Measurements from ENCODE around the gene CACNB1.

The CACNB1 gene

DNA sequence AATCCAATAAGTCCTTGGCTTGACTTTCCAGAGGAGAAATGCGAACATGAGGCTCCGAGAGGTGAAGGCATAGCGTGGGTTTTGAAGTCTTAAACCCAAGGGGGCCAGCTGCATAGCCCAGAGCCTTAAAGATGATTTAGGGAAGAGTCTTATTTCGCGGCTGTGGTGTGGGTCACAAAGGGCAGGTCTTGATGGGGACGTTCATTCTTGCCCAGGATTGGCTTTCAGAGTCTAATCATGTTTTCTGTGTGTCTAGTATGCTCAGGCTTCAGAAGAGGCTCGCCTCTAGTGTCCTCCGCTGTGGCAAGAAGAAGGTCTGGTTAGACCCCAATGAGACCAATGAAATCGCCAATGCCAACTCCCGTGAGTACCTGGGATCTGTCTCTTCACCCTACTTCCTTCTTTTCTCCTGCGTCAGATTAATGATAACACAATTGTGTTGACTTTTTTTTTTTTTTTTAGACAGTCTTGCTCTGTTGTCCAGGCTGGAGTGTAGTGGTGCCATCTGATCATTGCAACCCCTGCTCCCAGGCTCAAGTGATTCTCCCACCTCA is 3.6 kb upstream of the CACNB1 start:
- DNase-seq, result no peak

GRCh38 chr17:39200070-39200879 is 2.8 kb upstream of the CACNB1 start, which contains the start of gene RPL19:
Gene RPL19 (plus strand): TSS chr17:39200283. CDS start chr17:39200345, 62 bp downstream.
- DNase-seq, result peak; percentile 72

DNA sequence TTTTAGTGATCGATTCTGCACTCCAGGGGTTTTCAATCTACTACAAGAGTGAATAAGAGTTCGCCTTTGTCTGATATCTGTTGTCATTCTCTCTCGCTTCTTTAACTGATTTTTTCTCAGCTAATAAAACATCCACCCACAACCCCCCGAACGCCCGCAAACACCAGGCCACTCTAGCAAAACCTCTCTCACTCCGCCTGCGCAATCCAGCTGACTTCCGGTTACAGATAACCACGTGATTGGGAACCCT is 2.3 kb upstream of the CACNB1 start:
- DNase-seq, result peak; percentile 78

DNA sequence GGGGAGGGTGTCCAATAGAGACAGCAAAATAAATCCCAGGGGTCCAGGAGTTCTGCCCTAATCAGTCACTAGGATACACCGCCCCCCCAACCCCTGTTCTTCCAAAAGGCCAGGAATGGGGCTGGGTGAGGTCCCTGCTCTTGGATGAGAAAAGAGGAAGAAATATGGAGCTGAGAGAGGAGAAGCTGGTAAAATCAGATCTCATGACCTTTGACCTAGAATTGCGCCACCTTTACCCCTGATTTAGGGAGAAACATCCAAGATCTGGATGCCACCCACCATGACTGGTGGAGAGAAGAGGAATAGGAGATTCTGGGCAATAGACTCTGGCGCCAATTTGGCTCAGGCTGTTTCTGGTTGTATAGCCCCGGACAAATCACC is 707 bp upstream of the CACNB1 start:
- no peak for DNase-seq

DNA sequence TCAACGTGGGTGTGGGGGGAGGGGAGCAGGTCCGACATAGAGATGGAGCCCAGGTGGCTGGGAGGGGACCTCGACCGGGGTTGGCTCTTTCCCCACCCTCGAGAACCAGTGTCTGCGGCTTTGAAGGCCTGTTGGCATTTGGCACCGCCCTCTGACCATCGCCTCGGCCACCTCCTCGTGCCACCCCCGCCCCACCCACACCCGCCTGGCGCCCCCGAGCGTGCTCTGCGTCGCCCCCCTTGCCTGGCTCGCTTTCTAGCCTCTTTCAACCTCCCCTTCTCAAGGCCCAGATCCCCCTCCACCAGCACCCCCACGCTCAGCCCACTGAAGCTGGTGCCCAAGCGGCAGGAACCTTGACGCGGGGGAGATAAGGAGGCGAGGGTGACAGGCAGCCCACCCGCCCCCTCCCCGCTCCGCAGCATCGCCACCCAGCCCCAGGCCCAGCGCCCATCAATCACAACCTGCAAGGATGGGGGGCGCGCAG is 619 bp downstream of the CACNB1 start:
- no peak for DNase-seq

DNA sequence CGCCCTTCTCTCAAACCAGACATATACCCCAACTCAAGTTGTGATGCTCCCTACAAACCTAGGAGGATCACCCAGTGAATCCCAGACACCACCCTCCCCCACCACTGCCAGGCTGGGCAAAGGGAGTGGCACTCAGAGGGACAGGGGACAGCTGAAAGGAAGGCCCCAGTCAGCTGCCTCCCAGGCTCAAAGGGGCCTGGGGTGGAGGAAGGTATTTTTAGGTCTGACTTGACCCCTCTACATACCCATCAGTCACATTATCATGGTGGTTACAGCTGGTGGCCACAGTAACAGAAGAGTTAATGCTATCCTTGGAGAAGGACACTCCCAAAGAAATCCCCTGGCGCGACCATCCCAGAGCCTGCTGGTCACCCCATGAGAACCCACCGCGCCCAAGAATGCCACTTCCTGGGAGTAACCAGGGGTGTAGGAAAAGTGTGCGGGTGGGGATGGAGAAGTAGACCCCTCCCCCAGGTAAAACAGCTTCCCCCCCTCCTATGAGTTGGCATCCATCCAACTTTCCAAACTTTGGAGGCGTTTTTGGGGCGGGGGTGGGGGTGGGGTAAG is 1.1 kb downstream of the CACNB1 start:
- no peak for DNase-seq

GRCh38 chr17:39195568-39196160 is 1.8 kb downstream of the CACNB1 start:
- no peak for DNase-seq

DNA sequence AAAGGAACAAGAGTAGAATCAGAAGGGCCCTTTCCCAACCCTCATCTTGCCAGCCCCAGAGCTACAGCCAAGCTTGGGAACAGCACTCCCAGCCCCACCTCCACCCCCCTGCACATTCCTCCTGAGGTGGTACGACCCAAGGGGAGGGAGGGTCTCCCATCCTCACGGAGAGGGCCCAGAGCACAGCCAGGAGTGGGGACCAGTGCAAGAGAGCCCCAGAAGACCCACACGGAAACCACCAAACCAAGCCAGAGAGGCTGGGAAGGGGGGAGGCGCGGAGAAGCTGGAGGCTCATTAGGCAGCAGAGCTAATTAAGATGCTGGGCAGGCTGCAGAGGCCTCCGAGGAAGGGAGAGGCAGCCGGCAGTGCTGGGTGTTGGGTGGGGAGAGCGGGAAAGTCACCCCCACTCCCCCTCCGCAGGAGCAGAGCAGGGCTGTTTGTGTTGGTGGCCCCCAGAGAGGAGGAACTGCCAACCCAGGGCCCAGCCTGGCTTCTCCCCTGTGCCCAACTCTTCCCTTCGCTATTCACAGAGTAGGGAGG is 2.4 kb downstream of the CACNB1 start:
- no peak for DNase-seq

DNA sequence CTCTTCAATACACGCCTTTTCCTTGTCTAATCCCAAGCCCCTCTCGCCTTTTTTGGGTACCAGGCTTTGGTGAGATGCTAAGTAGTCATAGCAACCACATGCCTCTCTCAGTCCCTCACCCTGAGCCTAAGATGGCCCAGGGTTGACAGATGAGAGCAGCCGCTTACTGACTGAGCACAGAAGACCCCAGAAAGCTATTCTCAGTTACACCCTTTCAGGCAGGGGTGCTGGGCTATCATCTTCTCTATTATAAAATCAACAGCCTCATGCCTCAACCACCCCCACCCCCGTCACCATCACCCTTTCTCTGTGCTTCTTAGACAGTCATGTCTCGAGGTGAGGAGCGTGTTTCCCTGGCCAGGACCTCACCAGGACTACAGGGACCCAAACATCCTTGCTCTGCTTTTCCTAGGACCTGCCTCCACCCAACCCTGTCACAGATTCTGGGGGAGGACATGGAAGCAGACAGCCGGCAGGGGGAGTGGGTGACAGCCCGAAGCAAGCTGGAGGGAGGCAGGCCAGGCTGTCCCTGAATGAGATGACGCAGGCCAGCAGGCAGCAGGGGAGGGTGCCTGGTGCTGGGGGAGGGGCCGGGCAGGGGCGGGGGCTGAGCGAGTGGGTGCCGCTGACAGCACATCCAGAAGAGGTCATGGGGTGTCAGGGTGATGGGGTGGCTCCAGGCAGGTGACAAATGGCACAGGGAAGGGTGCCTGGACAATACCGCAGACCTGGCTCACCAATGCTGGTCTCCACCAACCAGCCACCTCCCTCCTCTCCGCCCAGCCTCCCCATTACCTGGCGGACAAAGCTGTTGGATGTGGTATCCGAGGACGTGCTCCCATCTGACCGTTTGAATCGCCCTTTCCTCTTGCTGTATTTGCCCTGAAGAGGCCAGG is 3.1 kb downstream of the CACNB1 start:
- no peak for DNase-seq

- no peak for DNase-seq
Measured at GRCh38 chr17:39193346-39193745, 4.1 kb downstream of the CACNB1 start.

GRCh38 chr17:39192901-39193300 is 4.6 kb downstream of the CACNB1 start:
- no peak for DNase-seq

- DNase-seq, result no peak
Measured at GRCh38 chr17:39191750-39192510, 5.5 kb downstream of the CACNB1 start.

DNA sequence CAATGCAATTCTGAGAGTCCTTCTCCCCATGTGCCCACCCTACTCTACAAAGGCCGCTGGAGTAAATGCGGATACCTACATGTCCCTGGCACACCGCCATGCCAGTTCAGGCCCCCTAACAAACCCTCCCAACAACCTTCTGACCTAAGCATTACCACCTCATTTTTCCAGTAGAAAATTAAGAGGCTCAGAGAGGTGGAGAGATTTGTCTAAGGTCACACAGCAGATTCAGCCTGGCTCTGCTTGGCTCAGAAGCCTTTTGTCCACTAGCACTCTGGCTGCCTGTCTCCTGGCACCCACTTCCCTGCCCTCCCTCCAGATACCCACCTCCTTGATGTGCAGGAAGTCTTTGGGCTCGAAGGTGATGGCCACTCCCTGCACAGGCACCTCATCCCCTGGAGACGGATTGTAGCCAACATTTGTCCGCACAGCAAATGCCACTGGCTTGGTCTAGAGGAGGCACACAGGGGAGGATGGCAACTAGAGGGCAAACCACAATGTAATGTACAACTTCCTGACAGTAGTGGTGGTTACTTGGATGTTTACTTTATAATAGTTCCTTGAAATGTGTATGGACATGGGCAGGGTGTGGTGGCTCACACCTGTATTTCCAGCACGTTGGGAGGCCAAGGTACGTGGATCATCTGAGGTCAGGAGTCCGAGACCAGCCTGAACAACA is 10.2 kb downstream of the CACNB1 start:
- no peak for DNase-seq

DNA sequence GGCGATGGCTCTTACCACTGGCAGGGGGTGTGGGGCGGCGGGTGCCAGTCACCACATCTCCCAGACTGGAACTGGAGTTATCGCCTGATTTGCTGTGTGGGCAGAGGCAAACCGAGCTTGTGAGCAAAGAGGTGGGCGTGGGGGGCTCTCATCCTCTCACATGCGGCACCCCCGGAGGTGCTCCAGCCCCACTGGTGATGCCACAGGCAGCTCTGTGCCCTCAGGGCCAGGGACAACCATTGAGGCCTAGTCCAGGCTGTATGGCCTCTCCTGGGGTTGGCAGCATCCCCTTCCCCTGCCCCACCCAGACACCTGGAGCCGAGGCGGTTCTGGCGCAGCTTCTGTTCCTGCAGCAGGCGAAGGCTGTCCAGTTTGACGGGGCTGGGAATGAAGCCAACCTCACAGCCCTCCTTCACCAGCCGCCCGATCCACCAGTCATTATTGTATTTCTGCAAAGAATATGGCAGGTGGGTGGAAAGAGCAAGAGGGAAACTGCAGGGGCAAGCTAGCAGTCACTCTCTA is 10.9 kb downstream of the CACNB1 start:
- no peak for DNase-seq

DNA sequence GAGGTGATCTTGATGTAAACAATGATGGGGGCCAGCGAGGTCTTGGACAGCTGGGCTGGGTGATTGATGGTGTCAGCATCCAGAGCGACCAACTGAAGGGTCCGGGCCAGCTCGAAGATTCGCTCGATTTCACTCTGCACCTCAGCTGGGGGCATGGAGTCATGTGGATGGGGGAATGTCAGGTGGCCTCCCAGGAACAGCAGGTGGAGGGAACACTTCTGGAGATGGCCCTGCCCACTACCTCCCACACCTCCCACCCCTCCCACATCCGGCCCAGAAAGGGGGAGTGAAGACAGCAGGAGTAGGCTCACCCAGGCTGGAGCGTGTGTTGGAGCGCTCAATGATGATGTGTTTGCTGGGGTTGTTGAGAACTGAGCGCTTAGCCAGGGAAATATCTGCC is 13.7 kb downstream of the CACNB1 start:
- no peak for DNase-seq

DNA sequence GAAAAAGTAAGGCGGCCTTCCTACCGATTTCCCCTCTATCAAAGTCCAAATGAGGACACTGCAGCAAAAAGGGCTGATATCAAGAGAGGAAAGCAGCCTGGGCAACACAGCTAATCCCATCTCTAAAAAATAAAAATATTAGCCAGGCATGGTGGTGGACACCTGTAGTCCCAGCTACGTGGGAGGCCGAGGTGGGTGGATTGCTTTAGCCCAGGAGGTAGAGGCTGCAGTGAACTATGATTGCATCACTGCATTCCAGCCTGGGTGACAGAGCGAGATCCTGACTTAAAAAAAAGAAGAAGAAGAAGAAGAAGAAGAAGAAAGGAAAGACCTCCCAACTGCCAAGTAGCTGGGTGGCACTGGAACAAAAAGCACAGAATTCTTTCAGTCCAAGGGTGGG is 14.4 kb downstream of the CACNB1 start:
- DNase-seq, result no peak

- no peak for DNase-seq
Measured at GRCh38 chr17:39181303-39181702, 16.2 kb downstream of the CACNB1 start.

GRCh38 chr17:39178536-39178935 is 18.9 kb downstream of the CACNB1 start:
- DNase-seq, result no peak

DNA sequence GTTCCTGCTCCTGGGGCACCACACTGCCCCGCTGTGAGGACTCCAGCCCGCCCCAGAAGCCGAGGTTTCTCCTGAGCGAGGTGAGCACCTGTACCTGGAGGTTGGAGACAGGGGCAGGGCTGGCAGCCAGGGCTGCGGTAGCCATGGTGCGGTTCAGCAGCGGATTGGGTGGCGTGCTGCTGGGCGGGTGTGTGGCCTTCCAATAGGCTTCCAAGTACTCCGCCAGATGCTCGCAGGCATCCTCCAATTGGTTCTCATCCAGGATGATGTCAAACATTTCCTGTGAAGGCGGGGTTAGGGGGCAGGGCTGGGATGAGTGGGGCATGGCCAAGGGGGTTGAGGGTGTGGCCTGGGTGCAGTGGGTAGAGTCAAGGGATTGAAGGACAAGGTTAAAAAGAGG is 20.2 kb downstream of the CACNB1 start:
- no peak for DNase-seq

DNA sequence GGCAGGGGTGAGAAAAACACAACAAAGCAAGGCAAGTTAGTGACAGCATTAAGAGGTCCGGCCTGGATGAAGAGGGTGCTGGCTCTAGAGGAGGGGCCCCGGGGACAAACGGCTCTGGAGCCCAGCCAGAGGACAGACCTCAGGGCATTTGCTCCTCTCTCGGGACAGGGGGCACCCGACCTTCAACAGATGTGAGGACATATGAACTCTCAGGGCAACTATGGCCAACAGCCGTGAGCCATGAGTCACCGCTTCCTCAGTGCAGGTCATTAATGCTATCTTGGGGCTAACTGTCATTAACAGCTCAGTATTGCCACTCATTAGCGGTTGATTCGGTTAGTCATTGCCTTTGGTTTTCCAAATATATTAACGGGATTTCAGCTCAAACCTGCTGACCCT is 21.8 kb downstream of the CACNB1 start:
- no peak for DNase-seq
